Stomach (tissue), 4 donors: ENCODE data around the gene GM2A.

ENCODE experiments used
- CTCF ChIP-seq, 7 experiments: fragments of 450-650 bp in 4 of 7; fragments of 200-600 bp in 3 of 7; sonication (generic) in 3 of 7; IDR thresholded peaks; one replicate each; pipeline ENCODE4 v1.5.1; 2016 to 2019; ENCODE audit warnings: antibody characterized with exemption in 7 of 7, control low read depth in 2 of 7, mild to moderate bottlenecking in 1 of 7
- EP300 ChIP-seq: sonication (generic); formaldehyde crosslinking; IDR thresholded peaks from one replicate; pipeline ENCODE4 v1.6.1; 2017; ENCODE audit warnings: antibody characterized with exemption
- POLR2A ChIP-seq, 4 donors: fragments of 450-650 bp; IDR thresholded peaks; one replicate each; pipeline ENCODE4 v1.6.1; 2016; ENCODE audit warnings: antibody characterized with exemption in 4 of 4, control low read depth in 2 of 4, mild to moderate bottlenecking in 1 of 4, moderate library complexity in 1 of 4
- POLR2AphosphoS5 ChIP-seq, 3 donors: sonication (generic); formaldehyde crosslinking; IDR thresholded peaks; one replicate each; pipeline ENCODE4 v1.6.1; 2016; ENCODE audit warnings: antibody characterized with exemption in 3 of 3

GRCh38 chr5:151218177-151218576, 34.8 kb upstream of the GM2A start:
- TF ChIP-seq CTCF (IDR thresholded peaks at IDR 0.05) (no peak), POLR2A (IDR thresholded peaks at IDR 0.05) (no peak), POLR2AphosphoS5 (IDR thresholded peaks at IDR 0.05) (no peak), EP300 (no peak)
